Hepatocyte (in vitro differentiated cells): ENCODE results near the gene BORCS5. TPM values are rescaled to one million over a fixed set of nuclear protein-coding genes. Genes with fewer than 3 reads are reported as not detected.

ENCODE experiments used
- DNase-seq: peaks from one replicate; pipeline ENCODE4 v3.0.0-alpha.2; 2016; ENCODE audit warnings: low spot score
- H2AFZ ChIP-seq: fragments of 200-600 bp; sonication (generic); 2 replicates; pipeline ENCODE4 v1.6.0; 2016; ENCODE audit warnings: antibody characterized with exemption, mild to moderate bottlenecking
- H3K27ac ChIP-seq: fragments of 200-600 bp; sonication (generic); 2 replicates; pipeline ENCODE4 v1.5.1; 2016; ENCODE audit warnings: mild to moderate bottlenecking
- H3K27me3 ChIP-seq: fragments of 200-600 bp; sonication (generic); 2 replicates; pipeline ENCODE4 v1.6.1; 2016
- H3K36me3 ChIP-seq: fragments of 200-600 bp; sonication (generic); replicated peaks from 2 replicates; pipeline ENCODE4 v1.5.1; 2016; ENCODE audit warnings: low read depth; ENCODE audit not compliant: insufficient read depth
- H3K4me1 ChIP-seq: fragments of 200-600 bp; sonication (generic); 2 replicates; pipeline ENCODE4 v1.5.1; 2016; ENCODE audit warnings: mild to moderate bottlenecking, moderate library complexity; ENCODE audit not compliant: insufficient read depth
- H3K4me2 ChIP-seq: fragments of 200-600 bp; sonication (generic); 2 replicates; pipeline ENCODE4 v1.6.0; 2016
- H3K4me3 ChIP-seq: fragments of 200-600 bp; sonication (generic); 2 replicates; pipeline ENCODE4 v1.5.1; 2016; ENCODE audit warnings: mild to moderate bottlenecking
- H3K79me2 ChIP-seq: fragments of 200-600 bp; sonication (generic); 2 replicates; pipeline ENCODE4 v1.6.0; 2017; ENCODE audit warnings: mild to moderate bottlenecking
- H3K9me2 ChIP-seq: fragments of 200-600 bp; sonication (generic); replicated peaks from 2 replicates; pipeline ENCODE4 v1.6.0; 2017; ENCODE audit warnings: mild to moderate bottlenecking; ENCODE audit not compliant: insufficient read depth
- H3K9me3 ChIP-seq: fragments of 200-600 bp; sonication (generic); 2 replicates; pipeline ENCODE4 v1.5.1; 2016; ENCODE audit warnings: low read depth, mild to moderate bottlenecking
- H4K20me1 ChIP-seq: fragments of 200-600 bp; sonication (generic); 2 replicates; pipeline ENCODE4 v1.6.0; 2016; ENCODE audit warnings: mild to moderate bottlenecking; ENCODE audit not compliant: insufficient read depth, poor library complexity, severe bottlenecking
- EZH2 ChIP-seq: fragments of 200-600 bp; sonication (generic); IDR thresholded peaks from 2 replicates; pipeline ENCODE4 v1.6.1; 2016; ENCODE audit warnings: antibody characterized with exemption, mild to moderate bottlenecking, borderline replicate concordance
- EZH2phosphoT487 ChIP-seq: fragments of 200-600 bp; sonication (generic); IDR thresholded peaks from one replicate; pipeline ENCODE4 v1.6.1; 2018; ENCODE audit warnings: antibody characterized with exemption, mild to moderate bottlenecking, low read depth, moderate library complexity; ENCODE audit not compliant: unreplicated experiment, severe bottlenecking
- WGBS: methylation state at CpG from one replicate; pipeline ENCODE4 v1.1.6; 2016; ENCODE audit warnings: low lambda C conversion rate; ENCODE audit errors: missing lambda C conversion rate; 5-methylcytosine and 5-hydroxymethylcytosine counted together
- polyA plus RNA-seq: library from polyadenylated mRNA; unstranded; fragments of >200 nt; fragmentation: Nextera tagmentation; extraction: Ambion mirVana; gene quantifications from 2 replicates; pipeline ENCODE4 v1.2.1, GENCODE V29; 2016
- total RNA-seq: library from RNA; depleted of rRNA; stranded (reverse); fragments of >200 nt; gene quantifications from 2 replicates; pipeline ENCODE4 v1.2.3, GENCODE V29; 2014
- TF ChIP-seq, protein P1 (sequence below): fragments of 200-600 bp; sonication (generic); IDR thresholded peaks from 2 replicates; pipeline ENCODE4 v1.5.1; 2016; ENCODE audit warnings: antibody characterized with exemption, mild to moderate bottlenecking; ENCODE audit not compliant: poor library complexity

Gene BORCS5
- total and polyA plus RNA-seq, 2 experiments from 2014 or later: 6.6 to 11.2 TPM

DNA sequence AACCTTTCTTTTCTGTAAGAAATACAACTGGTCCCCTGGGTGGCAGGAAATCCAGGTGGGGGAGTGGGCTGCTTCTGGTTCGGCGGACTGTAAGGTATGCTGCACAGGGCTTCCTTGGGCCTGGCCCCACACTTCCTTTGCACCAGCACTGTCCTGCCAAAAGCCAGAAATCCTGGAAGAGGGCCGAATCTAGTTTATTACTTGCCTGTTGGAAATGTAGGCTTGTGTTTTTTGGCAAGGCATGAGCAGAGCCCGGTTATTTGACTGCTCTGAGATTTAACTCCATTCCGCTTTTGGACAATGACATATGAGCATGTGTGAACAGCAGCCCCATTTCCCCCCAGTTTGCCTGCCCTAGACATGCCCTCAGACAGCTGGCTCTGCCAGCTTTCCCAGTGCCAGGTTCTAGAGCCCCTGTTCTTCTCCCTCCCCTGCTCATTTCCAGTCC lies 86.6 kb downstream of the BORCS5 start:
- Histone ChIP-seq H3K9me3 (no peaks in the 10 kb centered on the region), H3K79me2 (peaks cover 6% of the 10 kb centered on the region), H3K4me1 (peaks cover 17% of the 10 kb centered on the region), H2AFZ (no peak overlapping the region), H3K9me2 (no peaks in the 10 kb centered on the region), H3K4me2 (no peak overlapping the region), H3K4me3 (no peak overlapping the region), H3K27me3 (no peaks in the 10 kb centered on the region), H3K27ac (peak overlapping the region; percentile 91), H4K20me1 (no peaks in the 10 kb centered on the region), H3K36me3 (no peaks in the 10 kb centered on the region)
- 73% methylated on average over 5 of the region's 5 CpGs for WGBS
- TF ChIP-seq, protein P1, sequence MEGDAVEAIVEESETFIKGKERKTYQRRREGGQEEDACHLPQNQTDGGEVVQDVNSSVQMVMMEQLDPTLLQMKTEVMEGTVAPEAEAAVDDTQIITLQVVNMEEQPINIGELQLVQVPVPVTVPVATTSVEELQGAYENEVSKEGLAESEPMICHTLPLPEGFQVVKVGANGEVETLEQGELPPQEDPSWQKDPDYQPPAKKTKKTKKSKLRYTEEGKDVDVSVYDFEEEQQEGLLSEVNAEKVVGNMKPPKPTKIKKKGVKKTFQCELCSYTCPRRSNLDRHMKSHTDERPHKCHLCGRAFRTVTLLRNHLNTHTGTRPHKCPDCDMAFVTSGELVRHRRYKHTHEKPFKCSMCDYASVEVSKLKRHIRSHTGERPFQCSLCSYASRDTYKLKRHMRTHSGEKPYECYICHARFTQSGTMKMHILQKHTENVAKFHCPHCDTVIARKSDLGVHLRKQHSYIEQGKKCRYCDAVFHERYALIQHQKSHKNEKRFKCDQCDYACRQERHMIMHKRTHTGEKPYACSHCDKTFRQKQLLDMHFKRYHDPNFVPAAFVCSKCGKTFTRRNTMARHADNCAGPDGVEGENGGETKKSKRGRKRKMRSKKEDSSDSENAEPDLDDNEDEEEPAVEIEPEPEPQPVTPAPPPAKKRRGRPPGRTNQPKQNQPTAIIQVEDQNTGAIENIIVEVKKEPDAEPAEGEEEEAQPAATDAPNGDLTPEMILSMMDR: no peak
- TF ChIP-seq EZH2 (no peak), EZH2phosphoT487 (no peak)
- peak; percentile 23 for DNase-seq

DNA sequence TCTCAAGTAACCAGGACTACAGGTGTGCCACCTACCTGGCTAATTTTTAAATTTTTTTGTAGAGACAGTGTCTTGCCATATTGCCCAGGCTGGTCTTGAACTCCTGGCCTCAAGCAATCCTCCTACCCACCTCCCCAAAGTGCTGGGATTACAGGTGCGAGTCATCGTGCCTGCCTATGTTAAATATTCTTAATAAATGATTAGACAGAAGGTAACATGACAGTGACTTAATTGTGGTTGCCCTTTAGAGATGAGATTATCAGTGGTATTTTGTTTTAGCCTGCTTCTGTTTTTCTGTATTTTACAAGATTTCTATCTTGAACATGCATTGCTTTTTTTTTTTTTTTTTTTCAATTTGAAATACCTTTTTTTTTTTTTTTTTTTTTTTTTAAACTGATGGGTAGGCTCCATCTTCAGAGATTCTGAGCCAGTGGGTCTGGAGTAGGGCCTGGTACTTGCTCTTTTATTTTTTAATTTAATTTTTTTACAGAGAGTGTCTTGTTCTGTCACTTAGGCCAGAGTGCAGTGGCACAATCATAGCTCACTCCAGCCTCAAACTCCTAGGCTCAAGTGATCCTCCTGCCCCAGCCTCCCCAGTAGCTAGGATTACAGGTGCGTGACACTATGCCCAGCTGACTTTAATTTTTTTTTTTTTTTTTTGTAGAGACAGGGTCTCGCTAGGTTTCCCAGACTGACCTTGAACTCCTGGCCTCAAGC lies 88.4 kb downstream of the BORCS5 start:
- TF ChIP-seq EZH2phosphoT487 (no peak), EZH2 (no peak)
- TF ChIP-seq, protein P1: no peak
- no peaks in the 10 kb centered on the region for H3K27me3 ChIP-seq
- peaks cover 6% of the 10 kb centered on the region for H3K79me2 ChIP-seq
- no peak overlapping the region for H3K4me2 ChIP-seq
- no peaks in the 10 kb centered on the region for H4K20me1 ChIP-seq
- H3K4me1 ChIP-seq: peaks cover 33% of the 10 kb centered on the region
- no peaks in the 10 kb centered on the region for H3K9me2 ChIP-seq
- H2AFZ ChIP-seq: no peak overlapping the region
- no peaks in the 10 kb centered on the region for H3K36me3 ChIP-seq
- H3K9me3 ChIP-seq: no peaks in the 10 kb centered on the region
- no peak overlapping the region for H3K27ac ChIP-seq
- 99% methylated on average over 4 of the region's 4 CpGs for WGBS
- no peak overlapping the region for H3K4me3 ChIP-seq
- DNase-seq: no peak

DNA sequence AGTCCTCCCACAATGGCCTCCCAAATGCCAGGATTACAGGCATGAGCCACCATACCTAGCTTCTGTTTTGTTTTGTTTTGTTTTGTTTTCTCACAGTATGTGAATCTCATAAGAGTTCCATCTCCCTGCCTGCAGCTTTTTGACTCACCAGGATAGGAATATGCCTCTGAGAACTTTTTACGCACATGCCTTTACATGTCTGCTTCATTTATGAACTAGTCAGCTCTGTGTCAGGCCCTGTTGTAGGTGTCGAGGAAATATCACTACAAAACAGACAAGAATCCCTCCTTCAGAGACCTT lies 89.0 kb downstream of the BORCS5 start:
- 94% methylated on average over 2 of the region's 2 CpGs for WGBS
- Histone ChIP-seq H3K4me3 (no peak overlapping the region), H3K27me3 (no peaks in the 10 kb centered on the region), H3K27ac (peak overlapping the region; percentile 3), H3K4me2 (no peak overlapping the region), H3K4me1 (peaks cover 38% of the 10 kb centered on the region), H4K20me1 (no peaks in the 10 kb centered on the region), H2AFZ (no peak overlapping the region), H3K36me3 (no peaks in the 10 kb centered on the region), H3K9me3 (no peaks in the 10 kb centered on the region), H3K79me2 (peaks cover 6% of the 10 kb centered on the region), H3K9me2 (no peaks in the 10 kb centered on the region)
- TF ChIP-seq EZH2 (no peak), EZH2phosphoT487 (no peak)
- TF ChIP-seq, protein P1: no peak
- DNase-seq: no peak
